Activated CD4-positive, alpha-beta T cell treated with anti-CD3 and anti-CD28 coated beads for 48 hours (primary cell): ENCODE measurements around the gene OR10H2.
"Not testable (repeated sequence)": the region's sequence is repeated elsewhere in the genome, so short reads cannot be mapped to it uniquely, and the experiment has no call there.

Experiments
- DNase-seq: peaks from one replicate; pipeline ENCODE4 v3.0.0-alpha.2; 2020

The OR10H2 gene

DNA sequence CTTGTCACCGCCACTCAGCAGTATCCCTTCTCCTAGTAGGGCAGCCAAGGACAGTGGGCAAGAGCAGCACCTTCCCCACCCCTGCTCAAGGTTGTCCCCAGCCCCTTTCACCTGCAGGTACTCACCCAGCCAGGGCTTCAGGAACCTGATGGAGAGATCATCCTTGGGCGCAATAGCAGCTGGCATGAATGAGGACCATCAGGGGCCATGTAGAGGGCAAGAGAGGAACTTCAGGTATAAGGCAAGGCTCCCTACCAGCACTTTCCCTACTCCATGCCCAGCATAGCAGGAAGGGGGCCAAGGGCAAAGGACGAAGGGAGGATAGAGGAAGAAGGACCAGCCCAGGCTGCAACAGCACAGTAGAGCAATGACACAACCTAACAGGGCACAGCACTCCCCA, 46.3 kb downstream of the OR10H2 start:
- not testable (repeated sequence) for DNase-seq

DNA sequence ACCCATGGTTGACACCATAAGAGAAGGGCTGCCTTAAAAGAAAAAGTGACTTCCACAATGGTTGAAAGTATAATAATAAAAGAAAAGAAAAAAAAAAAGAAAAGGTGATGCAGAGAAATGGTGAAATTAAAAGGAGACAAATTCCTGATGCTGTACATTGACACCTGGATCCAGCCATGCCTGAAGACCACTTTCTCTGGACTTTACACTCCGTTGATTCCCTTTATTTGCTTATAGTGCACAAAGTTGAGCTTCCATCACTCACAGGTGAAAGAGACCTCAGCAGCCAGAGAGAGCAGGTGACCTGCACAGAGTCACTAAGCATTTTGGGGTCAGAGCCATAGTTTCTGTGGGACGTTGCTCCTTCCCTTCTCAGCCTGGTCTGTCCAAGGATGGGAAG, 47.4 kb downstream of the OR10H2 start:
- DNase-seq = no peak

DNA sequence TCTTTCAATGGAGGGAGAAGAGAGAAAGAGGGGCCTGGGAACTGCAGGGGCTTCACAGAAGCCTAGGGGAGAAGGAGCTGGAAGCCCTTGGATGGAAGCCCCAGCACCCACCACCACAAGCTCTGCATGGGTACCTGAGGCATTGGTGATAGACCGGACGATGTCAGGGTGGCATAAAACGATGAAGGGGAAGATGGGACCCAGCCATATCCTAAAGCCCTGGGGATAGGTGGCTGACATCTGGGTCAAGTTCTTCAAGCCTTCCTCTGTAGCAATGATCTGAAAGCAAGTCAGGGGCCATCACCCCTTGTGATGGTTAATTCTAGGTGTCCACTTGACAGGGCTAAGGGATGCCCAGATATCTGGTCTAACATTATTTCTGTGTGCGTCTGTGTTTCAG, 48.4 kb downstream of the OR10H2 start:
- DNase-seq = no peak

DNA sequence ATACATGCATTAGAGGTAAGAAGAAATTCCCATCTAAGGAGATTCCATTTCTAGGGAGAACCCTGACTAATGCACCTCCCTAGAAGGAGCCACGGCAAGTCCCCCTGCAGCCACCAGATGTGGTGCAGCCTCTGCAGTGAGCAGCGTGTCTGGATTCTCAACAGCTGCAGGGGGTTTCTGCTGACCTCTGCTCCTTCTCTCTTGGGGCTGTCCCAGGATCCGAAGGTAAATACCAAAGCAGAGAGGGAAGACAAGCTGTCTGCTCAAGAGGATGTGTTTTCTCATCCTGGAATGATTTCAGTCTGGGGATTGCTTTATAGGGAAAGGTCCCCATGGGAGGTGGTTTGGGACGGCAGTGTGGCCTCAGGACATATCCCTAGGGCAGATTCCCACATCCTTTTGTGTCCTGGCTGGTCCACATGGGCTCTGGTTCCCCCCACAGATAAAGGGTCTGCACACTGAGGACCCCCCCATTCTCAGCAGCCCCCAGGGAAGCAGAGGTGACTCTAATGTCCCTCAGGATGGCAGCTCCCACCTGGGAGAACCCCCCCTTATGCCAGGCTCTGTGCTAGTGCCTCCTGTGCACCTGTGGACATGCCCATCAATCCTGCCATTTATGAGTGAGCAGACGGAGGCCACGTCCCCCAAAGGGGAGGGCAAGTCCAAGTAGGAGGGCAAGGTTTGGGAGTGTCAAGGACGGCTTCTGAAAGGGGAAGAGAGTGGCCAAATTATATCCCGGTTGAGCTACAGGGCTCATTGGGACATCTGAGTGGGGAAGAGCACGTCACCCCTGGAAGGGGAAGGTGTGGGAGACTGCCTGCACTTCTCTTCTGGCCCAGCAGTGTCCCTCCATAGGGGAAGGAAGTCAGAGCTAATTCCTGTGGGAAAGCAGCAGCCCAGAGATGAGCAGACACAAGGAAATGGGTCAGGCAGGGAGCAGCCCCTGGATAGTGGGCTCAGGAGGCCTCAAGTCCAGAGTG, 49.5 kb downstream of the OR10H2 start:
- DNase-seq = no peak
